IgD-negative memory B cell (primary cell): ENCODE data around the gene CAT. TPM values are rescaled to one million over a fixed set of nuclear protein-coding genes. Genes with fewer than 3 reads are reported as not detected.
"Not testable (repeated sequence)": the region's sequence is repeated elsewhere in the genome, so short reads cannot be mapped to it uniquely, and the experiment has no call there.

Experiments
- H3K27ac Mint-ChIP-seq, 3 donors: one replicate each; pipeline ENCODE4 v1.8.0; 2020 to 2022; ENCODE audit warnings: mild to moderate bottlenecking in 3 of 3, mixed read lengths in 3 of 3, moderate library complexity in 1 of 3
- H3K27me3 Mint-ChIP-seq: one replicate; pipeline ENCODE4 v1.8.0; 2021; ENCODE audit warnings: mixed read lengths
- H3K36me3 Mint-ChIP-seq: one replicate; pipeline ENCODE4 v1.8.0; 2020; ENCODE audit warnings: mild to moderate bottlenecking, mixed read lengths
- H3K4me1 Mint-ChIP-seq, 3 donors: one replicate each; pipeline ENCODE4 v1.8.0; 2020 to 2022; ENCODE audit warnings: mixed read lengths in 3 of 3, mild to moderate bottlenecking in 1 of 3
- H3K4me3 Mint-ChIP-seq, 4 donors: one replicate each; pipeline ENCODE4 v1.8.0; 2020 to 2022; ENCODE audit warnings: mild to moderate bottlenecking in 4 of 4, mixed read lengths in 4 of 4, moderate library complexity in 3 of 4
- H3K9me3 Mint-ChIP-seq, 3 donors: one replicate each; pipeline ENCODE4 v1.8.0; 2020 to 2021; ENCODE audit warnings: mixed read lengths in 3 of 3, mild to moderate bottlenecking in 1 of 3
- polyA plus RNA-seq: library from polyadenylated mRNA; unstranded; fragments of 300-500 nt; fragmentation: Illumina TruSeq; gene quantifications from one replicate; pipeline ENCODE4 v1.2.3, GENCODE V29; 2021

The CAT gene
- polyA plus RNA-seq, 1 donor from 2014 or later = 160 TPM

DNA sequence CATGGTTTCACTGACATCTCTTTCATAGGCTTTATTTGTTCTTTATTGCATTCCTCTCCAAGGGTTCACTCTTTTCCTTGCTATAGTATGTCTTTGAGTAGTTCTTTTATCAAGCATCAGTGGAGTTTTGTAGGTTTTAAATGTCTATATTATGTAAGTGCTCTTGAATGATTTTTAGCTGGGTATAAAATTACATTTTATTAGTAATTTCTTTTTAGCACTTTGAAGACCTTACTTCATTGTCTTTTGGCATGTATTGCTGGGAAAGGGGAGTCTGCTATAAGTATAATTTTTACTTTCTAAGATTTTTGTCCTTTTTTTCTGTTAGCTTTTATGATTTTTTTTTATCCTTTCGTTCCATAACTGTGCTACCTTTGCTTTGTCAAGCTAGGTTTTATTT is 25.5 kb upstream of the CAT start:
- no peak overlapping the region for H3K4me3 Mint-ChIP-seq
- H3K36me3 Mint-ChIP-seq = no peaks in the 10 kb centered on the region
- no peaks in the 10 kb centered on the region for H3K4me1 Mint-ChIP-seq
- peaks cover 4 to 21% (median 8%) of the 10 kb centered on the region in 3 donors for H3K9me3 Mint-ChIP-seq
- no peaks in the 10 kb centered on the region for H3K27me3 Mint-ChIP-seq
- H3K27ac Mint-ChIP-seq = no peak overlapping the region

DNA sequence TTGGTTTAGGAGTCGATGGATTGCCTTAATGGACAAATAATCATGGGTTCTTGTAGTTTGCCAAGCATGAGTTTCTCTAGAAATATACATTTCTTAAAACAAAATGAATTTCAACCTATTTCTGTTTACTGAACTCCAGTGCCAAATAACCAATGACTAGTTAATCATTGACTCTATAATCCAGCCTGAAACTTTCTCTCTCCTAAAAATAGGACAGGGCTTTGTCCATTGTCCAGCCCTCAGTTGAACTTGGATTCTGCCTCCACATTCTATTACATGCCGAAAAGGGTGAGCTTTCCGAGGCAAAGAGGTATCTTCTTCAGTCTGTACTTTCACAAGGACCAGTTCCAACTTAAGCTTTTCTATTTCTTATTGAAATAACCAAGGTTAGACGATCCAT is 23.2 kb upstream of the CAT start:
- H3K36me3 Mint-ChIP-seq = no peaks in the 10 kb centered on the region
- no peak overlapping the region for H3K27ac Mint-ChIP-seq
- H3K4me1 Mint-ChIP-seq = no peaks in the 10 kb centered on the region
- H3K9me3 Mint-ChIP-seq = peaks cover 4 to 21% (median 8%) of the 10 kb centered on the region in 3 donors
- H3K4me3 Mint-ChIP-seq = no peak overlapping the region
- no peaks in the 10 kb centered on the region for H3K27me3 Mint-ChIP-seq

DNA sequence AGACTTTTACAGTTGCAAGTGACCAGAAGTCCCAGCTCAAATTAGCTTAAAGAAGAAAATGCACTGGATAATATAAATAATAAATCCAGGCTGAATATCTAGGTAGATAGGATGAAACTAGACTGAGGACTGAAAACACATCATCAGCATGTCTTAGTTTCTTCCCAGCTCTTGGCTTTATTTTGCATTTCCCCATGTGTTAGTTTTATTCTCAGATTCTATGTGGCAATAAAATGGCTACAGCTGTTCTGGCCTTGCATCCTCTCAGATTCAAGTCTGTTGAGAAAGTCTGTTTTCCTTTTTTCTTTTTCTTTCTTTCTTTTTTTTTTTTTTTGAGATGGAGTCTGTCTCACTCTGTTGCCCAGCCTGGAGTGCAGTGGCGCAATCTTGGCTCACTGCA is 22.6 kb upstream of the CAT start:
- Mint-ChIP-seq H3K27ac (no peak overlapping the region), H3K9me3 (peaks cover 4 to 21% (median 8%) of the 10 kb centered on the region in 3 donors), H3K27me3 (peaks cover 2% of the 10 kb centered on the region), H3K4me3 (no peak overlapping the region), H3K4me1 (no peaks in the 10 kb centered on the region), H3K36me3 (no peaks in the 10 kb centered on the region)

DNA sequence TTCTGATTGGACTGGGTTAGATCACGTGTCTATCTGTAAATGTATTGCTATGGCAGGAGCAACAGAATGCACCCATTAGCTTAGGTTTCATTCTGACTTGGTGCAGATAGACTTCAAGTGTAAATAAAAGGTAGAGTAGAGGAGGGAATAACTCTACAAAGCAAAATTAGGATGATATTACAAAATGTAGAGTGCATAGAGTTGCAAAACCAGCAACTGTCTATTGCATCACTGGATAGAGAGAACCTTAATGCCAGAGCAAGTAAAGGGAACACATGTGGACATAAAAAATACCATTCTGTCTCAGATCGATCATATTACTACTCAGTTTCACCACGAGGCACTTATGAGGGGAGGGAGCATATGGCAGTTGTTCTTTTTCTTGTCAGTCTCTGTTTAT is 22.0 kb upstream of the CAT start:
- no peaks in the 10 kb centered on the region for H3K36me3 Mint-ChIP-seq
- no peak overlapping the region for H3K27ac Mint-ChIP-seq
- peaks cover 4 to 21% (median 8%) of the 10 kb centered on the region in 3 donors for H3K9me3 Mint-ChIP-seq
- peaks cover 3% of the 10 kb centered on the region for H3K27me3 Mint-ChIP-seq
- no peak overlapping the region for H3K4me3 Mint-ChIP-seq
- H3K4me1 Mint-ChIP-seq = no peaks in the 10 kb centered on the region

DNA sequence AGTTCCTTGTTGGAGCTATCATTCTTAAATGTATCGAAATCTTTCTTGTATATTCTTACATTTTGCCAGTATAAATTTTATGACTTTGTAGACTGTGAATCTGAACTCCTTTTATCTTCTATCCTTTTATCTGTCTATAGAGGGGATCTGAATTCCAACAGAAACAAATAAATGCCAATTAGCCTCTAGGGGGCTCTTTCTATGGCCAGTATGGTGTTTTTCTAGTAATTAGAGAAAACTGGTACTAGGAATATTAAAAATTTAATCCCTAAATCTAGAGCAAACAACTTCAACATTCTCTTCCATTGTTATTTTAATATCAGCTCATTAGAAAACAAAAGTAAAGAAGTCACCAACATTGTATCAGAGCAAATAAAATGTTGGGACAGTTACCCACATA is 21.5 kb upstream of the CAT start:
- peaks cover 4 to 21% (median 8%) of the 10 kb centered on the region in 3 donors for H3K9me3 Mint-ChIP-seq
- no peak overlapping the region for H3K27ac Mint-ChIP-seq
- H3K4me3 Mint-ChIP-seq = no peak overlapping the region
- H3K36me3 Mint-ChIP-seq = no peaks in the 10 kb centered on the region
- peaks cover 6% of the 10 kb centered on the region for H3K27me3 Mint-ChIP-seq
- peaks cover 0 to under 1% (median under 1%) of the 10 kb centered on the region in 3 donors for H3K4me1 Mint-ChIP-seq

DNA sequence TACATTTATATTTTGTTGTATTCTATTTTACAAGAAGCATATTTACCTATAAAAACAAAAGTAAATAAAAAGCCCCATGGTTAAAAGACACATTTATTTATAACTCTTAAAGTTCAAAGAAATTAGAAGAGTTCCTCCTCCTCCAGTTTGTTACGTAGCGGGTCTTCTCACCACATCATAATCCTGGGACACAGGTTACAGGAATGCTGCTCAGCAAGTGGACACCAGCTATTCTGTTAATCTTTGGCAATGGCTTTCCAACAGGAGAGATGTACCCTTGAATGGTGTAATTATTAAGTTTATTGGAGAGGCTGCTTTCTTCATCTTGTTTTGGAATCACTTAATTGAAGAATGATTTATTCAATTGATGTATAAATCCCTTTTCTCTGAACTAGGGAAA is 19.6 kb upstream of the CAT start:
- no peaks in the 10 kb centered on the region for H3K36me3 Mint-ChIP-seq
- no peak overlapping the region for H3K4me3 Mint-ChIP-seq
- H3K9me3 Mint-ChIP-seq = peaks cover 0 to 8% (median 0%) of the 10 kb centered on the region in 3 donors
- H3K27me3 Mint-ChIP-seq = peaks cover 12% of the 10 kb centered on the region
- no peak overlapping the region for H3K27ac Mint-ChIP-seq
- peaks cover 0 to 2% (median 2%) of the 10 kb centered on the region in 3 donors for H3K4me1 Mint-ChIP-seq

DNA sequence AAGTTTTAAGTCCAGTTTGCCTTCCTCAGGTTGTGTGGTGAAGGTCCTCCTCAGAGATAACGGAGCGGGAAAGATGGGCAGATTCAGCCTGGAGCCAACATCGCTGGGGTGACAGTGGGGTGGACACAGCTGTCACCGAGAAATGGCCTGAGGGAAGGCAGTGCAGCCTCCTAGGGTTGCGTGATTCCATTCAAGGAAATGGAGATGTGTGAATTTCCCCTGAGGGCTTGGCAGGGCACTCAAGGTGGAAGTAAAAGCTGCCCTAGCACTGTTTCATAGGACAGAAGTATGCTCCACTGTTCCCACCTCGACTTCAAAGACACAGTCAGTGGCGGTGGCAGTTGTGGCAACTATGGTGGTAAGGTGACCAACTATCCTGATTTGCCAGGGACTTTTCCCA is 15.4 kb upstream of the CAT start:
- Mint-ChIP-seq H3K36me3 (no peaks in the 10 kb centered on the region), H3K4me1 (peaks cover 0 to 2% (median 2%) of the 10 kb centered on the region in 3 donors), H3K4me3 (no peak overlapping the region), H3K27ac (no peak overlapping the region), H3K27me3 (peaks cover 14% of the 10 kb centered on the region), H3K9me3 (no peaks in the 10 kb centered on the region)

DNA sequence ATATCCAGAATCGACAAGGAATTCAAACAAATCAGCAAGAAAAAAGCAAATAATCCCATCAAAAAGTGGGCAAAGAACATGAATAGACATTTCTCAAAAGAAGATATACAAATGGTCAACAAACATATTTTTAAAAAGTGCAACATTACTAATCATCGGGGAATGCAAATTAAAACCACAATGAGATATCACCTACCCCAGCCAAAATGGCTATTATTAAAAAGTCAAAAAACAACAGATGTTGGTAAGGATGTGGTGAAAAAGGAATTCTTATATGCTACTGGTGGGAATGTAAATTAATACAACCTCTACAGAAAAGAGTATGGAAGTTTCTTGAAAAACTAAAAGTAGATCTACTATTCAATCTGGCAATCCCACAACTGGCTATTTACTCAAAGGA is 13.9 kb upstream of the CAT start:
- H3K36me3 Mint-ChIP-seq = not testable (repeated sequence)
- peaks cover 17% of the 10 kb centered on the region for H3K27me3 Mint-ChIP-seq

DNA sequence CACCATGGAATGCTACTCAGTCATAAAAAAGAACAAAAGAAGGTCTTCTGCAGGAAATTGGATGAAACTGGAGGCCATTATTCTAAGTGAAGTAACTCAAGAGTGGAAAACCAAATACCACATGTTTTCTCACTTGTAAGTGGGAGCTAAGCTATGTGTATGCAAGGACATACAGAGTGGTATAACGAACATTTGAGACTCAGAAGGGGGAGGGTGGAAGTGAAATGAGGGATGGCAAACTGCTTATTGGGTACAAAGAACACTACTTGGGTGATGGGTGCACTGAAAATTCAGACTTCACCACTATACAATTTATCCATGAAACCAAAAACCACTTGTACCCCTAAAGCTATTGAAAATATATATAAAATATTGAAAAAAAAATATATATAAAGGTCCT is 13.4 kb upstream of the CAT start:
- H3K27ac Mint-ChIP-seq = no peak overlapping the region
- peaks cover 17% of the 10 kb centered on the region for H3K27me3 Mint-ChIP-seq
- no peaks in the 10 kb centered on the region for H3K36me3 Mint-ChIP-seq
- H3K4me1 Mint-ChIP-seq = peaks cover 0 to 2% (median 2%) of the 10 kb centered on the region in 3 donors
- no peaks in the 10 kb centered on the region for H3K9me3 Mint-ChIP-seq
- no peak overlapping the region for H3K4me3 Mint-ChIP-seq

More for the DNA sequence above, 13.9 kb upstream of the CAT start:
- not testable (repeated sequence) for H3K9me3 Mint-ChIP-seq, H3K4me3 Mint-ChIP-seq, H3K27ac Mint-ChIP-seq, H3K4me1 Mint-ChIP-seq

DNA sequence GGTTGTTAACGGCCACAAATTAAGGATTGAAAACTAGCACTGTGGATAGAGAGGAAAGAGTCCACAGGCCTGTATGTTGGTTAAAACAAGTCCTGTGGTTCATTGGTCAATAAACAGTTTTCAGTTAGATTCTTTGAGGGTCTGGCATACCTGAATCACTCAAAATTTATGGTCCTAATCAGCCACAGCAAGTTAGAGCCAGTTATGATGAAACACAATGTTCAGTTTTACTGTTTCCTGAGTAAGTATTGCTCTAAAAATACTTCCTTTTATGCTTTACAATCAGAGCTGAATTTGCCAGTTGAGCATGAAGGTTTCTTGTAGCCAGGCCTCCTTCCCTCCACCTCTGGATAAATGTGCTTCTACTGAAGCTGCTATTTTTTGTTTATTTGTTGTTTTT is 12.9 kb upstream of the CAT start:
- Mint-ChIP-seq H3K27ac (no peak overlapping the region), H3K27me3 (peaks cover 17% of the 10 kb centered on the region), H3K9me3 (no peaks in the 10 kb centered on the region), H3K4me3 (no peak overlapping the region), H3K36me3 (no peaks in the 10 kb centered on the region), H3K4me1 (peaks cover 0 to 2% (median 2%) of the 10 kb centered on the region in 3 donors)

DNA sequence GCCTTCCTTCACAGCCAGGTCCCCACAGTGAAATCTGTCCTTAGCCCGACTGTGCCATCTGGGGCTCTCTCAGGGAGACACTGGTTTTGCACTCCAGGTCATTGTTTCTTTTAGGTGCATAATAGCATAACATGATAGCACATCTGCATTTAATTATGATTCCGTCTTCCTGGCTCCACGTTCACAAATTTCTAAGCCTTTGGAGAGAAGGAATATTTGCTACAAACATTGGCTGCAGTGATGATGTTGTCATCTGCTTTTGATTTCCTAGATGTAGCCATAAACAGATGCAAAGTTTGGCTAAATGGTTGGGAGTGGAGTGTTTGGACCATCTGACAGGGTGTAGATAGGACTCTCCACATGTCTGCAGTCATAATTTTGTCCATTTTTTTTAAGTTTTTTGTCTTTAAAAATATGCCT is 12.0 kb upstream of the CAT start:
- H3K9me3 Mint-ChIP-seq = no peaks in the 10 kb centered on the region
- H3K27me3 Mint-ChIP-seq = peaks cover 16% of the 10 kb centered on the region
- H3K4me1 Mint-ChIP-seq = peaks cover 0 to 2% (median 2%) of the 10 kb centered on the region in 3 donors
- H3K27ac Mint-ChIP-seq = no peak overlapping the region
- no peaks in the 10 kb centered on the region for H3K36me3 Mint-ChIP-seq
- H3K4me3 Mint-ChIP-seq = no peak overlapping the region

DNA sequence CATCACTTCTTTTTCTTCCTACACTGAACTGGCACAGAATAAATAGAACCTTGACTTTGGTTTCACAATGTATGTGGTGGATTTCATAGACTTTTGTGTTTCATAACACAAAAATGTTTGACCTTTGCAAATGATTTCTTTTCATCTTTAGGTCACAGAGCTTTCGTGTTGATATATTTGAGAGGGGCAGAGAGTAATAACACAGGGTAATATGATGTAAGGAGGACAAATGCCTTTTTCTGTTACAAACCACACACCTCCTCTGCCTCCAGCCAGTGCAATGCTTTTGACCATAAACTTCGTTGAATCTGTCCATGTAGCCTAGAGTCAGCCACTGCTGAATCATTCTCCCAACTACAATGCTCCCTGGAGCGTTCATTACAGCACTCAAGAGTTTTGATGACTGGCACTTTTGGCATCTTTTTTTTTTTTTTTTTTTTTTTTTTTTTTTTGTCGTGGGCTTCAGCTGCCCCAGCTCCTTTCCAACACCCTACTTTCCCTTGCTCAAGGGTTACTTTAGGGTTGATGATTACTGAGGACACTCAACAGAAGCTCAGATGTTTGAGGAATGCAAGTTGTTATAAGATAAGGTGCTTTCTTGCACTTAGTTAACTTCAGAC is 11.4 kb upstream of the CAT start:
- Mint-ChIP-seq H3K4me1 (peaks cover 0 to under 1% (median under 1%) of the 10 kb centered on the region in 3 donors), H3K4me3 (no peak overlapping the region), H3K27ac (no peak overlapping the region), H3K36me3 (no peaks in the 10 kb centered on the region), H3K27me3 (peaks cover 15% of the 10 kb centered on the region), H3K9me3 (no peaks in the 10 kb centered on the region)

DNA sequence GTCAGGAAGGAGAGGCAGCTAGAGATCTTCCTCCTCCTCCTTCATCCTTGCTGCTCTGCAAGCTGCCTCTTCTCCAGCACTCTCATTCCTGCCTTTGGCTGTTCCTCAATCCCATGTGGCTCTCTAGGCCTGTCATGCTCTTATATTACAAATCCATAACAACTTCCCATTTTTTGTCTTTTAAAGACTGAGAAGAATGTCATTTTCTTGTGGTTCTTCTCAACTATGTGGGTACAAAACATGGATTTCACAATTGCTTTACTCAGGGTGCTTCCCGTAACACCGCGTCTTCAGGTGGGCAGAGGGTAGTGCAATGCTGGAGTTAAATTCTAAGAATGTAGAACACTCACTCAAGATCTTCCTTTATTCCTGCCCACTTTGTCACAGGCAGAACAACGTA is 6.8 kb upstream of the CAT start:
- no peaks in the 10 kb centered on the region for H3K4me1 Mint-ChIP-seq
- H3K9me3 Mint-ChIP-seq = peaks cover 0 to 1% (median 0%) of the 10 kb centered on the region in 3 donors
- peaks cover 8% of the 10 kb centered on the region for H3K27me3 Mint-ChIP-seq
- H3K36me3 Mint-ChIP-seq = peaks cover 2% of the 10 kb centered on the region
- H3K4me3 Mint-ChIP-seq = no peak overlapping the region
- H3K27ac Mint-ChIP-seq = no peak overlapping the region

DNA sequence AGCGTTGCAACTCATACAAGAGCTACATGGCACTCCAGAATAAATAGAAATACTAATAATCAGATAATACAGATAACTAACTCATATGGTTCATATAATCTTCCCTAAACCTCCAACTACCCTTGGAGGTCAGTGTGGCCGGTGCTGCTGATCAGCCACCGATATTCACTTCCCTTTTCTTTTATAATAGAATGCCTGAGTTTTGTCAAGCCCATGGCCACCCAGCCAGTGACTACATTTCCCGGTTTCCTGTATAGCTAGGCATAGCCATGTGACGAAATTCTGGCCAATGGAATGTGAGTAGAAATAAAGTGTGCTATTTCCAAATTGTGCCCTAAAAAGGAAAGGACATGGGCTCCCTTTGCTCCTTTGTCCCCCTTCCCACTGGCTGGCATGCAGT is 5.9 kb upstream of the CAT start:
- Mint-ChIP-seq H3K27ac (no peak overlapping the region), H3K4me1 (peaks cover 0 to 4% (median 0%) of the 10 kb centered on the region in 3 donors), H3K27me3 (peaks cover 8% of the 10 kb centered on the region), H3K4me3 (no peak overlapping the region), H3K36me3 (peaks cover 2% of the 10 kb centered on the region), H3K9me3 (peaks cover 0 to 1% (median 0%) of the 10 kb centered on the region in 3 donors)

DNA sequence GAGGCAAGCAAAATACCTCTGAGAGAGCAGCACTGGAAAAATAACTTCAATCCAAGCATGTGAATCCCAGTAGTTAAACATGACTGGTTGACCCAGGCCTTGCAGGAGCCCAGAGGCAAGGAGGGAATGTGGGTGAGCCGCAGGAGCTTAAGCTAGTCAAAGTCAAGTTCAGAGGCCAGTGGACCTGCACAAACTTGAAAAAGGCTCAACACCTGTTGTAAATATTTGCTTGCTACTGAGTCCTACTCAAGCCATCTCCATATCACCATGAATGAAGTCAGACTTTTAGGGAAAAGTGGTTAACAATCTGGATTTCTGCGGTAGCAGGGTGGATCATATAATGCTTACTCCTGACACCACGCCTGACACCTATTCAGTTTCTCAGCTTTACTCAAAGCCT is 4.8 kb upstream of the CAT start:
- Mint-ChIP-seq H3K27me3 (peaks cover 8% of the 10 kb centered on the region), H3K27ac (no peak overlapping the region), H3K36me3 (peaks cover 2% of the 10 kb centered on the region), H3K9me3 (peaks cover 0 to 1% (median 0%) of the 10 kb centered on the region in 3 donors), H3K4me3 (no peak overlapping the region), H3K4me1 (peaks cover 1 to 7% (median 4%) of the 10 kb centered on the region in 3 donors)
